A673 (cell line): ENCODE measurements around the gene EHD1.
"Not testable (repeated sequence)": the region's sequence is repeated elsewhere in the genome, so short reads cannot be mapped to it uniquely, and the experiment has no call there.

Experiments
- CTCF ChIP-seq: fragments of 300-800, 200-600 bp; sonication (generic); conservative IDR thresholded peaks from 2 replicates; pipeline ENCODE4 v1.5.1; 2017; ENCODE audit warnings: low read depth, mild to moderate bottlenecking, antibody characterized with exemption, low read length, moderate library complexity, mixed read lengths
- EZH2 ChIP-seq: fragments of 200-600 bp; sonication (generic); IDR thresholded peaks from 2 replicates; pipeline ENCODE4 v1.6.1; 2017; ENCODE audit warnings: borderline replicate concordance, low read depth, mild to moderate bottlenecking, mixed read lengths, antibody characterized with exemption, low read length; ENCODE audit not compliant: poor library complexity, severe bottlenecking

- not testable (repeated sequence) for TF ChIP-seq CTCF, EZH2
These were observed 32.7 kb downstream of the EHD1 start for GRCh38 chr11:64845776-64846129.
